Calu3 (cell line): ENCODE measurements around the gene MEGF9. TPM values are rescaled to one million over a fixed set of nuclear protein-coding genes. Genes with fewer than 3 reads are reported as not detected.

Source experiments
- BruUV-seq: library from RNA; stranded (reverse); fragments of 400-500 nt; replicated peaks from 2 replicates; lab custom pipeline; 2021; lab: Mats Ljungman, UMichigan
- CTCF ChIA-PET: fragments of 300-600 bp; sonication (Branson Sonifier 250); formaldehyde crosslinking; loops from one replicate; lab custom pipeline; 2022; ENCODE audit warnings: antibody characterized with exemption; lab: Charles Lee
- DNase-seq: peaks from one replicate; pipeline ENCODE4 v3.0.0; 2022
- H3K27ac Mint-ChIP-seq: one replicate; pipeline ENCODE4 v1.8.0; 2022; ENCODE audit warnings: mixed read lengths; ENCODE audit not compliant: unreplicated experiment
- H3K27me3 Mint-ChIP-seq: one replicate; pipeline ENCODE4 v1.8.0; 2022; ENCODE audit warnings: mixed read lengths; ENCODE audit not compliant: unreplicated experiment
- H3K36me3 Mint-ChIP-seq: one replicate; pipeline ENCODE4 v1.8.0; 2022; ENCODE audit warnings: mild to moderate bottlenecking, moderate library complexity, mixed read lengths; ENCODE audit not compliant: insufficient read depth, unreplicated experiment
- H3K4me1 Mint-ChIP-seq: one replicate; pipeline ENCODE4 v1.8.0; 2022; ENCODE audit warnings: mild to moderate bottlenecking, low read depth, mixed read lengths; ENCODE audit not compliant: unreplicated experiment
- H3K4me3 Mint-ChIP-seq: one replicate; pipeline ENCODE4 v1.8.0; 2022; ENCODE audit warnings: mild to moderate bottlenecking, low read depth, moderate library complexity, mixed read lengths; ENCODE audit not compliant: unreplicated experiment
- H3K9me3 Mint-ChIP-seq: one replicate; pipeline ENCODE4 v1.8.0; 2022; ENCODE audit warnings: low read depth, mixed read lengths; ENCODE audit not compliant: unreplicated experiment
- intact Hi-C: fragments of 100-400 bp; cut with micrococcal nuclease; formaldehyde crosslinking; loops from one replicate; pipeline ENCODE4 v1.10.0; 2022; ENCODE audit not compliant: unreplicated experiment
- total RNA-seq: library from RNA; stranded (reverse); gene quantifications from 2 replicates; pipeline ENCODE4 v1.2.3, GENCODE V29; 2022
- TF ChIP-seq, protein P1 (sequence below): fragments of 200-600 bp; IDR thresholded peaks from one replicate; pipeline ENCODE4 v1.8.0; 2022; ENCODE audit warnings: antibody characterized with exemption; ENCODE audit not compliant: unreplicated experiment

The MEGF9 gene
- total RNA-seq, 1 experiment from 2014 or later, result 7.1 TPM

DNA sequence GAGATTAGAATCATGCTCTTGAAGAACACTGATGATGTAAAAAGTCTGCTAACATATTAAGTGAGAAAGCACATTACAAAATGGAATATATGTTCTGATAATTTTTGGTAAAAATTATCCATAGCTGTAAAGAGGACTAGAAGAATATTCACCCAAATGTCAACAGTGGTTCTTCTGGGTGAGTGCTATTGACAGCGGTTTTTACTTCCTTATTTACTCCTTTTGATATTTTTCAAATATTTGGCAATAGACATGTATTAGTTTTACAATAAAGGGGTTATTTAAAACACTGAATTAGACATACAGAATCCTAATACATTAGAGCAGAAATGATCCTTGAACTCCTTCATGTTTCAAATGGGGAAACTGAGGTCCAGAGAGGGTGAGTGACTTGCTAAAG, 26.9 kb upstream of the MEGF9 start:
- intact Hi-C loops, result no loop called here
- Mint-ChIP-seq H3K9me3 (no peaks in the 10 kb centered on the region), H3K36me3 (no peaks in the 10 kb centered on the region), H3K27ac (no peak overlapping the region), H3K27me3 (no peaks in the 10 kb centered on the region), H3K4me3 (no peak overlapping the region), H3K4me1 (no peaks in the 10 kb centered on the region)
- no peak for DNase-seq
- CTCF ChIA-PET, result no interaction called here
- TF ChIP-seq, protein P1, sequence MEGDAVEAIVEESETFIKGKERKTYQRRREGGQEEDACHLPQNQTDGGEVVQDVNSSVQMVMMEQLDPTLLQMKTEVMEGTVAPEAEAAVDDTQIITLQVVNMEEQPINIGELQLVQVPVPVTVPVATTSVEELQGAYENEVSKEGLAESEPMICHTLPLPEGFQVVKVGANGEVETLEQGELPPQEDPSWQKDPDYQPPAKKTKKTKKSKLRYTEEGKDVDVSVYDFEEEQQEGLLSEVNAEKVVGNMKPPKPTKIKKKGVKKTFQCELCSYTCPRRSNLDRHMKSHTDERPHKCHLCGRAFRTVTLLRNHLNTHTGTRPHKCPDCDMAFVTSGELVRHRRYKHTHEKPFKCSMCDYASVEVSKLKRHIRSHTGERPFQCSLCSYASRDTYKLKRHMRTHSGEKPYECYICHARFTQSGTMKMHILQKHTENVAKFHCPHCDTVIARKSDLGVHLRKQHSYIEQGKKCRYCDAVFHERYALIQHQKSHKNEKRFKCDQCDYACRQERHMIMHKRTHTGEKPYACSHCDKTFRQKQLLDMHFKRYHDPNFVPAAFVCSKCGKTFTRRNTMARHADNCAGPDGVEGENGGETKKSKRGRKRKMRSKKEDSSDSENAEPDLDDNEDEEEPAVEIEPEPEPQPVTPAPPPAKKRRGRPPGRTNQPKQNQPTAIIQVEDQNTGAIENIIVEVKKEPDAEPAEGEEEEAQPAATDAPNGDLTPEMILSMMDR, result no peak
- no TSS peak for BruUV-seq

DNA sequence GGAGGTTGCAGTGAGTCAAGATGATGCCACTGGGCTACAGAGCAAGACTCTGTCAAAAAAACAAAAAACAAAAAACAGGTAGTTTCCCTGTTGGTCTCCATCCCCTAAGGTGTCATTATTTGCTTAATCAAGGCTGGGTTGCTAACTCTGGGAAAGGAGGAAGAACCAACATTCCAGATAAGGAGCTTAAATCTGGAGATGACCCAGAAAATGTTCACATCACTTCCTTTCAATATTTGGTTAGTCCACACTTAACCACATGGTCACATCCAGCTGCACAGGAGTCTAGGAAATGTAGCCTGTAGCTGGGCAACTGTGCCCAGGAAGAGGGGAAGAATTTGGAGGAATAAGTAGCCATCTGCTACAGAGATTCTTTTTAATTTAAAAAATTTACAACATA, 25.9 kb upstream of the MEGF9 start:
- DNase-seq, result no peak

DNA sequence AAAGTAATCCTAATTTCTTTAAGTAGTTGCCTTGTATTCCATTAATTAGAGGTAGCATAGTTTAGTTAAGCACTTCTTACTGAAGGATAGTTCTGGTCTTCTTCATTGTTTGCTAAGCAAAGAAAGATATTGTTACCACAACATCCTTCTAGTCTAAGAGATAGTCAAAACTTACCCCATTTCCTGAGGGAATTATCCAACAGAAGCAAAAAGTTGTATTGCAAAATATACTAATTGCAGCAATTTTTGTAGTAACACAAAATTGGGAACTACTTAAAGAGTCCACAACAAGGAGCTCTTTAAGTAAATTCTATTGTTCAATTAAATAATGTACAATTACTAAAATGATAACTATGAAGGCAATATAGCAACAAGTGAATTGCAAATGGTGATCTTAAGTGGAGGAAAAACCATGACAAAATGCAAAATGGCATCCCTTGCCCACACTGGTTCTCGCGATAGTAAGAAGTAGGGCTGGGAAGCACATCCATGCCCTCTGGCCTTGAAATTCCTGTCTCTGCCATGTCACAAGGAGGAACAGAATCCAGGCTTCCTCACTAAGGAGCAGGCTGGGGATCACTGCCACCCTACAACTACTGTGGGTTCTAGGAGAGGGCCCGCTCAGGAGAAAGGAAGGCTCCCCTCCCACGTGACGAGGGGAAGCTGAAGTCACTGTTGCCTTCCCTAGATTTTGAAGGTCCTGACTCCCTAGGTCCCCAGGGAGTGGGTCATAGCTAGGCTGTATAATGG, 23.3 kb upstream of the MEGF9 start:
- Mint-ChIP-seq H3K36me3 (no peaks in the 10 kb centered on the region), H3K9me3 (no peaks in the 10 kb centered on the region), H3K4me1 (peaks cover 11% of the 10 kb centered on the region), H3K27ac (no peak overlapping the region), H3K27me3 (no peaks in the 10 kb centered on the region), H3K4me3 (no peak overlapping the region)
- CTCF ChIA-PET, result no interaction called here
- no peak for DNase-seq
- intact Hi-C loops, result no loop called here
- TF ChIP-seq, protein P1, result no peak
- BruUV-seq, result no TSS peak

More for the DNA sequence above, 25.9 kb upstream of the MEGF9 start:
- H3K9me3 Mint-ChIP-seq, result no peaks in the 10 kb centered on the region
- intact Hi-C loops, result no loop called here
- H3K36me3 Mint-ChIP-seq, result no peaks in the 10 kb centered on the region
- no peak overlapping the region for H3K27ac Mint-ChIP-seq
- no peaks in the 10 kb centered on the region for H3K27me3 Mint-ChIP-seq
- no TSS peak for BruUV-seq
- CTCF ChIA-PET, result no interaction called here
- H3K4me3 Mint-ChIP-seq, result no peak overlapping the region
- TF ChIP-seq, protein P1, result no peak
- peaks cover 9% of the 10 kb centered on the region for H3K4me1 Mint-ChIP-seq

DNA sequence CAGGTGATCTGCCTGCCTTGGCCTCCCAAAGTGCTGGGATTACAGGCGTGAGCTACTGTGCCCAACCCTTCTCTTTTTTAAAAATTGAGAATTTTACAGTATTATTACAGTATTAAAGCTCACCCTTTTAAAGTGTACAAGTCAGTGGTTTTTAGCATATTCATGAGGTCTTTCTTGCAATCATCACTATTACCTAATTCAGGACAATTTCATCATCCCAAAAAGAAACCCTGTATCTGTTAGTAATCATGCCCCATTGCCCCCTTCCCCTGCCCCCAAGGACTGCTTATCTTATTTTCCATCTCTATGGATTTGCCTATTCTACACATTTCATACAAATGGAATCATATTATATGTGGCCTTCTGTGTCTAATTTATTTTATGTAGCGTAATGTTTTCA, 22.6 kb upstream of the MEGF9 start:
- no TSS peak for BruUV-seq
- H3K27me3 Mint-ChIP-seq, result no peaks in the 10 kb centered on the region
- H3K4me3 Mint-ChIP-seq, result no peak overlapping the region
- no peaks in the 10 kb centered on the region for H3K9me3 Mint-ChIP-seq
- TF ChIP-seq, protein P1, result no peak
- no peaks in the 10 kb centered on the region for H3K36me3 Mint-ChIP-seq
- H3K27ac Mint-ChIP-seq, result no peak overlapping the region
- no peak for DNase-seq
- CTCF ChIA-PET, result no interaction called here
- peaks cover 12% of the 10 kb centered on the region for H3K4me1 Mint-ChIP-seq
- intact Hi-C loops, result no loop called here
